ENCODE data around the gene NHLRC2. TPM values are rescaled to one million over a fixed set of nuclear protein-coding genes. Genes with fewer than 3 reads are reported as not detected.

NHLRC2 gene
- total and polyA plus RNA-seq, 2 experiments from 2014 or later: 15.5 to 28.1 TPM

- H4K20me1 ChIP-seq (replicated peaks; ENCODE audit: insufficient read depth): no peaks in the 10 kb centered on the region
- Mint-ChIP-seq H3K27ac (no peak overlapping the region), H3K9me3 (no peaks in the 10 kb centered on the region), H3K4me3 (no peak overlapping the region), H3K27me3 (ENCODE audit: insufficient read depth, low read depth, poor library complexity) (peaks cover 1% of the 10 kb centered on the region), H3K36me3 (ENCODE audit: low read depth) (no peaks in the 10 kb centered on the region), H3K4me1 (no peaks in the 10 kb centered on the region)
- H3K27ac ChIP-seq (ENCODE audit: low read depth): no peak overlapping the region
- H3K79me2 ChIP-seq (replicated peaks; ENCODE audit: insufficient read depth): no peaks in the 10 kb centered on the region
- H3K4me2 ChIP-seq: no peak overlapping the region
- H3K4me1 ChIP-seq (ENCODE audit: insufficient read depth): no peaks in the 10 kb centered on the region
- H3K9me2 ChIP-seq (ENCODE audit: insufficient read depth): no peaks in the 10 kb centered on the region
- H3K27me3 ChIP-seq (ENCODE audit: insufficient read depth): no peaks in the 10 kb centered on the region
- DNase-seq (ENCODE audit: low spot score) (no peak), ATAC-seq (no peak)
- no peaks in the 10 kb centered on the region for H3F3A ChIP-seq (replicated peaks; ENCODE audit: low read depth)
- TF ChIP-seq REST (IDR thresholded peaks at IDR 0.05; ENCODE audit: unreplicated experiment) (no peak), JUNB (IDR thresholded peaks at IDR 0.05; ENCODE audit: unreplicated experiment) (no peak), NANOG (IDR thresholded peaks at IDR 0.05; ENCODE audit: borderline replicate concordance) (no peak)
- H3K36me3 ChIP-seq (ENCODE audit: insufficient read depth): no peaks in the 10 kb centered on the region
- H2AFZ ChIP-seq: no peak overlapping the region
- H3K4me3 ChIP-seq: no peak overlapping the region
Measured at GRCh38 chr10:113806503-113806902, 48.0 kb upstream of the NHLRC2 start.

DNA sequence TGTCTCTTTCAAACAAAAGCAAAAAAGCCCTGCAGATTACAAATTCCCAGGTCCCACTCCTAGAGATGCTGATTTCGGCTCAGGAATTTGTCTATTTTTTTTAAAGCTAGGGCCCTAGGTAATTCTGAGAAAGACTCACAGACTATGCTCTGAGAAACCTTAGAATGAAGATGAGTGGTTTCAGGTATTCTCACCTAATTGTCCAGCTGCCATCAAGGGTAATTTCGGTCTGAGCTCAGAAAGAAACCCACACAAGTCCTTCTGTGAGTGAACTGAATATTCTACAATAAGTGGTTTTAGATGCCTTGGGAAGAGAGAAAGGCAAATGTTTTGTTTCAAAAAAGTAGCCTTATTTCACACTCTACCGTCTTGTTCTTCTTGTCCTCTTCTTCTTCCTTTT lies 46.3 kb upstream of the NHLRC2 start:
- Histone ChIP-seq H3K79me2 (replicated peaks; ENCODE audit: insufficient read depth) (no peaks in the 10 kb centered on the region), H3K27me3 (ENCODE audit: insufficient read depth) (no peaks in the 10 kb centered on the region), H4K20me1 (replicated peaks; ENCODE audit: insufficient read depth) (no peaks in the 10 kb centered on the region), H3K4me2 (no peak overlapping the region), H2AFZ (no peak overlapping the region), H3K9me2 (ENCODE audit: insufficient read depth) (no peaks in the 10 kb centered on the region), H3K4me1 (ENCODE audit: insufficient read depth) (no peaks in the 10 kb centered on the region), H3K4me3 (no peak overlapping the region), H3F3A (replicated peaks; ENCODE audit: low read depth) (no peaks in the 10 kb centered on the region), H3K27ac (ENCODE audit: low read depth) (no peak overlapping the region), H3K36me3 (ENCODE audit: insufficient read depth) (no peaks in the 10 kb centered on the region)
- ATAC-seq (no peak), DNase-seq (ENCODE audit: low spot score) (no peak)
- Mint-ChIP-seq H3K27me3 (ENCODE audit: insufficient read depth, low read depth, poor library complexity) (peaks cover 1% of the 10 kb centered on the region), H3K27ac (no peak overlapping the region), H3K4me3 (no peak overlapping the region), H3K4me1 (no peaks in the 10 kb centered on the region), H3K9me3 (no peaks in the 10 kb centered on the region), H3K36me3 (ENCODE audit: low read depth) (no peaks in the 10 kb centered on the region)
- TF ChIP-seq REST (IDR thresholded peaks at IDR 0.05; ENCODE audit: unreplicated experiment): no peak
- no peak for TF ChIP-seq CREB1 (CRISPR knock-in tag; IDR thresholded peaks at IDR 0.05; ENCODE audit: low read depth)
- TF ChIP-seq STAT1 (IDR thresholded peaks at IDR 0.05; ENCODE audit: unreplicated experiment): no peak
- no peak for TF ChIP-seq ZNF331 (CRISPR knock-in tag; IDR thresholded peaks at IDR 0.05; ENCODE audit: low read depth)
- TF ChIP-seq EZH2 (IDR thresholded peaks at IDR 0.05; ENCODE audit: low read depth, unreplicated experiment): no peak
- no peak for TF ChIP-seq POLR2AphosphoS5 (IDR thresholded peaks at IDR 0.05; ENCODE audit: low read depth)
- TF ChIP-seq ZNF114 (CRISPR knock-in tag; IDR thresholded peaks at IDR 0.05): no peak
- TF ChIP-seq, protein P1, sequence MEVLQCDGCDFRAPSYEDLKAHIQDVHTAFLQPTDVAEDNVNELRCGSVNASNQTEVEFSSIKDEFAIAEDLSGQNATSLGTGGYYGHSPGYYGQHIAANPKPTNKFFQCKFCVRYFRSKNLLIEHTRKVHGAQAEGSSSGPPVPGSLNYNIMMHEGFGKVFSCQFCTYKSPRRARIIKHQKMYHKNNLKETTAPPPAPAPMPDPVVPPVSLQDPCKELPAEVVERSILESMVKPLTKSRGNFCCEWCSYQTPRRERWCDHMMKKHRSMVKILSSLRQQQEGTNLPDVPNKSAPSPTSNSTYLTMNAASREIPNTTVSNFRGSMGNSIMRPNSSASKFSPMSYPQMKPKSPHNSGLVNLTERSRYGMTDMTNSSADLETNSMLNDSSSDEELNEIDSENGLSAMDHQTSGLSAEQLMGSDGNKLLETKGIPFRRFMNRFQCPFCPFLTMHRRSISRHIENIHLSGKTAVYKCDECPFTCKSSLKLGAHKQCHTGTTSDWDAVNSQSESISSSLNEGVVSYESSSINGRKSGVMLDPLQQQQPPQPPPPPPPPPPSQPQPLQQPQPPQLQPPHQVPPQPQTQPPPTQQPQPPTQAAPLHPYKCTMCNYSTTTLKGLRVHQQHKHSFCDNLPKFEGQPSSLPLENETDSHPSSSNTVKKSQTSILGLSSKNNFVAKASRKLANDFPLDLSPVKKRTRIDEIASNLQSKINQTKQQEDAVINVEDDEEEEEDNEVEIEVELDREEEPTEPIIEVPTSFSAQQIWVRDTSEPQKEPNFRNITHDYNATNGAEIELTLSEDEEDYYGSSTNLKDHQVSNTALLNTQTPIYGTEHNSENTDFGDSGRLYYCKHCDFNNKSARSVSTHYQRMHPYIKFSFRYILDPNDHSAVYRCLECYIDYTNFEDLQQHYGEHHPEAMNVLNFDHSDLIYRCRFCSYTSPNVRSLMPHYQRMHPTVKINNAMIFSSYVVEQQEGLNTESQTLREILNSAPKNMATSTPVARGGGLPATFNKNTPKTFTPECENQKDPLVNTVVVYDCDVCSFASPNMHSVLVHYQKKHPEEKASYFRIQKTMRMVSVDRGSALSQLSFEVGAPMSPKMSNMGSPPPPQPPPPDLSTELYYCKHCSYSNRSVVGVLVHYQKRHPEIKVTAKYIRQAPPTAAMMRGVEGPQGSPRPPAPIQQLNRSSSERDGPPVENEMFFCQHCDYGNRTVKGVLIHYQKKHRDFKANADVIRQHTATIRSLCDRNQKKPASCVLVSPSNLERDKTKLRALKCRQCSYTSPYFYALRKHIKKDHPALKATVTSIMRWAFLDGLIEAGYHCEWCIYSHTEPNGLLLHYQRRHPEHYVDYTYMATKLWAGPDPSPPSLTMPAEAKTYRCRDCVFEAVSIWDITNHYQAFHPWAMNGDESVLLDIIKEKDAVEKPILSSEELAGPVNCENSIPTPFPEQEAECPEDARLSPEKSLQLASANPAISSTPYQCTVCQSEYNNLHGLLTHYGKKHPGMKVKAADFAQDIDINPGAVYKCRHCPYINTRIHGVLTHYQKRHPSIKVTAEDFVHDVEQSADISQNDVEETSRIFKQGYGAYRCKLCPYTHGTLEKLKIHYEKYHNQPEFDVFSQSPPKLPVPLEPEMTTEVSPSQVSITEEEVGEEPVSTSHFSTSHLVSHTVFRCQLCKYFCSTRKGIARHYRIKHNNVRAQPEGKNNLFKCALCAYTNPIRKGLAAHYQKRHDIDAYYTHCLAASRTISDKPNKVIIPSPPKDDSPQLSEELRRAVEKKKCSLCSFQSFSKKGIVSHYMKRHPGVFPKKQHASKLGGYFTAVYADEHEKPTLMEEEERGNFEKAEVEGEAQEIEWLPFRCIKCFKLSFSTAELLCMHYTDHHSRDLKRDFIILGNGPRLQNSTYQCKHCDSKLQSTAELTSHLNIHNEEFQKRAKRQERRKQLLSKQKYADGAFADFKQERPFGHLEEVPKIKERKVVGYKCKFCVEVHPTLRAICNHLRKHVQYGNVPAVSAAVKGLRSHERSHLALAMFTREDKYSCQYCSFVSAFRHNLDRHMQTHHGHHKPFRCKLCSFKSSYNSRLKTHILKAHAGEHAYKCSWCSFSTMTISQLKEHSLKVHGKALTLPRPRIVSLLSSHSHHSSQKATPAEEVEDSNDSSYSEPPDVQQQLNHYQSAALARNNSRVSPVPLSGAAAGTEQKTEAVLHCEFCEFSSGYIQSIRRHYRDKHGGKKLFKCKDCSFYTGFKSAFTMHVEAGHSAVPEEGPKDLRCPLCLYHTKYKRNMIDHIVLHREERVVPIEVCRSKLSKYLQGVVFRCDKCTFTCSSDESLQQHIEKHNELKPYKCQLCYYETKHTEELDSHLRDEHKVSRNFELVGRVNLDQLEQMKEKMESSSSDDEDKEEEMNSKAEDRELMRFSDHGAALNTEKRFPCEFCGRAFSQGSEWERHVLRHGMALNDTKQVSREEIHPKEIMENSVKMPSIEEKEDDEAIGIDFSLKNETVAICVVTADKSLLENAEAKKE (CRISPR knock-in tag; IDR thresholded peaks at IDR 0.05): no peak

All from GM23338 (cell line).